Loucy (cell line): Measurements from ENCODE around the gene SORD.
"Not testable (repeated sequence)": the region's sequence is repeated elsewhere in the genome, so short reads cannot be mapped to it uniquely, and the experiment has no call there.

Experiments
- EZH2phosphoT487 ChIP-seq: fragments of 200-600 bp; IDR thresholded peaks from 2 replicates; pipeline ENCODE4 v1.6.1; 2018; ENCODE audit warnings: antibody characterized with exemption, mild to moderate bottlenecking, moderate library complexity, borderline replicate concordance
- TF ChIP-seq, protein P1 (sequence below): fragments of 200-600 bp; sonication (generic); conservative IDR thresholded peaks from 2 replicates; pipeline ENCODE4 v1.5.1; 2014; ENCODE audit warnings: mild to moderate bottlenecking, antibody characterized with exemption, low read length

DNA sequence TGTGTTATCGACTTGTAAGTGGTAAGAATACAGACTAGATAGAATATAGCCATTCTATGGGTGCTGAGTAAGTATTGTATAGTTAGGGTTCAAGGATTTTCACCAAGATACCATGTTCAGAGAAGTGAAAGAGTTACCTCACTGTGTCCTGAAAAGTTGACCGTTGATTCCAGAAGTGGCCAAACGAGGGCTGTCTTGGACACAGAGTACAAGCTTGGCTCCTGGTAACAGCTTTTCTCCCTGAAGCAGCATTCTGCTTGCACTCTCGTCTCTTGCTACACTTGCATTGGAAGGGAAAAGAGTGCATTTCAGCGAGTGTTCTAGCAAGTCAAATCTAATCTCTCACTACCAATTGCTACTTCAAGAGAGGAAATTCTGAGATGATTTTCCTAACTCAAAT, 18.5 kb downstream of the SORD start:
- TF ChIP-seq, protein P1, sequence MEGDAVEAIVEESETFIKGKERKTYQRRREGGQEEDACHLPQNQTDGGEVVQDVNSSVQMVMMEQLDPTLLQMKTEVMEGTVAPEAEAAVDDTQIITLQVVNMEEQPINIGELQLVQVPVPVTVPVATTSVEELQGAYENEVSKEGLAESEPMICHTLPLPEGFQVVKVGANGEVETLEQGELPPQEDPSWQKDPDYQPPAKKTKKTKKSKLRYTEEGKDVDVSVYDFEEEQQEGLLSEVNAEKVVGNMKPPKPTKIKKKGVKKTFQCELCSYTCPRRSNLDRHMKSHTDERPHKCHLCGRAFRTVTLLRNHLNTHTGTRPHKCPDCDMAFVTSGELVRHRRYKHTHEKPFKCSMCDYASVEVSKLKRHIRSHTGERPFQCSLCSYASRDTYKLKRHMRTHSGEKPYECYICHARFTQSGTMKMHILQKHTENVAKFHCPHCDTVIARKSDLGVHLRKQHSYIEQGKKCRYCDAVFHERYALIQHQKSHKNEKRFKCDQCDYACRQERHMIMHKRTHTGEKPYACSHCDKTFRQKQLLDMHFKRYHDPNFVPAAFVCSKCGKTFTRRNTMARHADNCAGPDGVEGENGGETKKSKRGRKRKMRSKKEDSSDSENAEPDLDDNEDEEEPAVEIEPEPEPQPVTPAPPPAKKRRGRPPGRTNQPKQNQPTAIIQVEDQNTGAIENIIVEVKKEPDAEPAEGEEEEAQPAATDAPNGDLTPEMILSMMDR = not testable (repeated sequence)
- not testable (repeated sequence) for TF ChIP-seq EZH2phosphoT487
